ENCODE results near the gene SLC5A5. TPM values are rescaled to one million over a fixed set of nuclear protein-coding genes. Genes with fewer than 3 reads are reported as not detected.

The SLC5A5 gene
- not detected for total RNA-seq (2021; fragmentation: NEBNext Ultra II Directional; extraction: Animal tissue kit (Norgen Biotek cat#: 25700))
- long read RNA-seq = 0 reads

- Mint-ChIP-seq H3K9me3 (no peaks in the 10 kb centered on the region), H3K27me3 (ENCODE audit: insufficient read depth) (peaks cover 40% of the 10 kb centered on the region), H3K27ac (no peak within 1 kb of the TSS), H3K4me3 (no peak within 1 kb of the TSS), H3K36me3 (ENCODE audit: low read depth) (no peaks in the 10 kb centered on the region), H3K4me1 (ENCODE audit: low read depth) (no peaks in the 10 kb centered on the region)
- no peak for DNase-seq
- TF ChIP-seq CTCF (IDR thresholded peaks at IDR 0.05) = no peak
Measured at GRCh38 chr19:17871878-17872250, at the start of gene SLC5A5. SLC5A5 (plus strand) TSS chr19:17871945; CDS start chr19:17872320, 375 bp downstream.

GRCh38 chr19:17824339-17824738 is 47.4 kb upstream of the SLC5A5 start:
- peaks cover 28% of the 10 kb centered on the region for H3K27me3 Mint-ChIP-seq (ENCODE audit: insufficient read depth)
- TF ChIP-seq CTCF (IDR thresholded peaks at IDR 0.05) = no peak
- DNase-seq = no peak
- H3K36me3 Mint-ChIP-seq (ENCODE audit: low read depth) = no peaks in the 10 kb centered on the region
- no peaks in the 10 kb centered on the region for H3K4me1 Mint-ChIP-seq (ENCODE audit: low read depth)
- H3K9me3 Mint-ChIP-seq = no peaks in the 10 kb centered on the region
- H3K27ac Mint-ChIP-seq = no peak overlapping the region
- H3K4me3 Mint-ChIP-seq = no peak overlapping the region

GRCh38 chr19:17826508-17827056 is 45.2 kb upstream of the SLC5A5 start:
- DNase-seq = no peak
- H3K9me3 Mint-ChIP-seq = no peaks in the 10 kb centered on the region
- no peak overlapping the region for H3K4me3 Mint-ChIP-seq
- no peaks in the 10 kb centered on the region for H3K4me1 Mint-ChIP-seq (ENCODE audit: low read depth)
- peaks cover 27% of the 10 kb centered on the region for H3K27me3 Mint-ChIP-seq (ENCODE audit: insufficient read depth)
- H3K27ac Mint-ChIP-seq = no peak overlapping the region
- no peaks in the 10 kb centered on the region for H3K36me3 Mint-ChIP-seq (ENCODE audit: low read depth)
- no peak for TF ChIP-seq CTCF (IDR thresholded peaks at IDR 0.05)

GRCh38 chr19:17829855-17830566 is 41.7 kb upstream of the SLC5A5 start:
- no peaks in the 10 kb centered on the region for H3K36me3 Mint-ChIP-seq (ENCODE audit: low read depth)
- no peak for DNase-seq
- H3K27ac Mint-ChIP-seq = no peak overlapping the region
- H3K9me3 Mint-ChIP-seq = no peaks in the 10 kb centered on the region
- peaks cover 15% of the 10 kb centered on the region for H3K27me3 Mint-ChIP-seq (ENCODE audit: insufficient read depth)
- no peak for TF ChIP-seq CTCF (IDR thresholded peaks at IDR 0.05)
- no peaks in the 10 kb centered on the region for H3K4me1 Mint-ChIP-seq (ENCODE audit: low read depth)
- no peak overlapping the region for H3K4me3 Mint-ChIP-seq

- peak; percentile 5 for DNase-seq
- Mint-ChIP-seq H3K9me3 (no peaks in the 10 kb centered on the region), H3K36me3 (ENCODE audit: low read depth) (no peaks in the 10 kb centered on the region), H3K27me3 (ENCODE audit: insufficient read depth) (peaks cover 12% of the 10 kb centered on the region), H3K4me3 (no peak overlapping the region), H3K27ac (no peak overlapping the region), H3K4me1 (ENCODE audit: low read depth) (no peaks in the 10 kb centered on the region)
- TF ChIP-seq CTCF (IDR thresholded peaks at IDR 0.05) = no peak
Measured at GRCh38 chr19:17830567-17831418, 41.0 kb upstream of the SLC5A5 start.

All from HFFc6 (cell line).